Osteoblast (primary cell): ENCODE data around the gene INHBB. TPM values are rescaled to one million over a fixed set of nuclear protein-coding genes. Genes with fewer than 3 reads are reported as not detected.

ENCODE experiments used
- DNase-seq: peaks from one replicate; pipeline ENCODE4 v3.0.0; 2011; ENCODE audit warnings: low spot score, mixed read lengths; ENCODE audit not compliant: insufficient read length; ENCODE audit errors: missing footprints
- H2AFZ ChIP-seq: 2 replicates; pipeline ENCODE4 v1.6.0; 2011; ENCODE audit warnings: mild to moderate bottlenecking, low read length
- H3K27ac ChIP-seq: 2 replicates; pipeline ENCODE4 v1.5.1; 2011; ENCODE audit warnings: mild to moderate bottlenecking, low read depth, low read length, moderate library complexity
- H3K27me3 ChIP-seq: 2 replicates; pipeline ENCODE4 v1.6.0; 2012; ENCODE audit warnings: mild to moderate bottlenecking, control low read depth, inconsistent platforms, low read length, moderate library complexity; ENCODE audit not compliant: insufficient read depth
- H3K36me3 ChIP-seq: 2 replicates; pipeline ENCODE4 v1.5.1; 2011; ENCODE audit warnings: mild to moderate bottlenecking, low read length, control low read depth, moderate library complexity; ENCODE audit not compliant: insufficient read depth
- H3K4me1 ChIP-seq: 2 replicates; pipeline ENCODE4 v1.5.1; 2011; ENCODE audit warnings: mild to moderate bottlenecking, low read length, control low read depth, moderate library complexity; ENCODE audit not compliant: insufficient read depth
- H3K4me2 ChIP-seq: 2 replicates; pipeline ENCODE4 v1.6.0; 2011; ENCODE audit warnings: mild to moderate bottlenecking, low read length; ENCODE audit not compliant: insufficient read depth
- H3K4me3 ChIP-seq: fragments of 200-600 bp; sonication (generic); 3 replicates; pipeline ENCODE4 v1.5.1; 2012; ENCODE audit warnings: mild to moderate bottlenecking, low read length, inconsistent platforms; ENCODE audit not compliant: insufficient read depth
- H3K79me2 ChIP-seq: 2 replicates; pipeline ENCODE4 v1.6.0; 2012; ENCODE audit warnings: mild to moderate bottlenecking, low read length, control low read depth, inconsistent platforms; ENCODE audit not compliant: insufficient read depth
- H3K9me3 ChIP-seq: 2 replicates; pipeline ENCODE4 v1.5.1; 2011; ENCODE audit warnings: low read depth, low read length, control low read depth
- H4K20me1 ChIP-seq: 2 replicates; pipeline ENCODE4 v1.6.0; 2012; ENCODE audit warnings: mild to moderate bottlenecking, low read length, control low read depth; ENCODE audit not compliant: insufficient read depth
- CTCF ChIP-seq: IDR thresholded peaks from 2 replicates; pipeline ENCODE4 v1.5.1; 2011; ENCODE audit warnings: mild to moderate bottlenecking, low read depth, low read length, moderate library complexity; ENCODE audit errors: extremely low read depth
- total RNA-seq: library from RNA; depleted of rRNA; stranded (reverse); fragments of >200 nt; gene quantifications from 2 replicates; pipeline ENCODE4 v1.2.3, GENCODE V29; 2012

INHBB gene
- total RNA-seq, 1 donor: under 0.01 TPM

DNA sequence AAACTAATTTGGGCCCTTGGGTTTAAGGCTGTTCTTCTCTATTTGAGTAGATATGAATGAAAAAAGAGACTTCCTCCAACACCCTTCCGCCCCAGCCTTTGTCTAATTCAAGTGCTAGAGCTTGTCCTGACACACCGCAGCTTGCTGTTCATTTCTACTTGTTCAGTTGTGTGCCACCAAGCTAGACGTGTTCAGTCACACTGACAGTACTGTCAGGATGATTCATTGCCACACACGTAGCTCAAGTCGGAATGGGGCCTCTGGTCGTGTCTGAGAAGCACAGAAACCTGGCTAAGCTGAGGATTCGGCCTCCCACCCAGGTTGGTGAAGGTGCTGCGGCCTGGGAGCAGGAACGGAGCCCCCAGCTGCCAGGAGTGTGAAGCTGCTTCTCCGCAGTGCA, 45.6 kb upstream of the INHBB start:
- no peak for DNase-seq
- Histone ChIP-seq H3K36me3 (peaks cover 31% of the 10 kb centered on the region), H3K27ac (no peak overlapping the region), H3K4me2 (no peak overlapping the region), H3K27me3 (no peaks in the 10 kb centered on the region), H3K4me1 (peaks cover 5% of the 10 kb centered on the region), H3K4me3 (no peak overlapping the region), H3K79me2 (no peaks in the 10 kb centered on the region), H2AFZ (no peak overlapping the region), H3K9me3 (no peaks in the 10 kb centered on the region), H4K20me1 (no peaks in the 10 kb centered on the region)
- no peak for TF ChIP-seq CTCF

DNA sequence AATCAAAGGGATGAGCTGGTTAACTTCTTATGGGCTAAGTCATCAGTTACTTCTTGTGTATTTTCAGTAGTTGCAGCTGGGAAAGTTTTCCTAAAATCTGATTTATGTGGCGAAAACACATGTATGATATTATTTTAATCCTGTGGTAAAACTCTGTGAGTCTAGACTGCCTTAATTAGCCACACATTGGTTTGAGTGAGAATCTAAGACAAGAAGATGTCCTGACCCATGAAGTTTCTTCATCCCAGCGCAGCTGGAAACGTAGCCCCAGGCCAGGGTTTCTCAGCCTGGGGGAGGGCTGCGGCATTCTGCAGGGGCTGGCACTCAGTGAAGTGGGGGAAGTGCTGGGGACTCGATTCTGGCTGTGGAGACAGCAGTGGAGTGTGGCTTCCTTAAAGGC, 44.7 kb upstream of the INHBB start:
- H3K4me1 ChIP-seq: peaks cover 5% of the 10 kb centered on the region
- no peaks in the 10 kb centered on the region for H3K27me3 ChIP-seq
- no peak overlapping the region for H3K27ac ChIP-seq
- no peak overlapping the region for H3K4me3 ChIP-seq
- H3K36me3 ChIP-seq: peaks cover 25% of the 10 kb centered on the region
- DNase-seq: no peak
- H3K4me2 ChIP-seq: no peak overlapping the region
- H2AFZ ChIP-seq: no peak overlapping the region
- H4K20me1 ChIP-seq: no peaks in the 10 kb centered on the region
- no peak for TF ChIP-seq CTCF
- no peaks in the 10 kb centered on the region for H3K9me3 ChIP-seq
- no peaks in the 10 kb centered on the region for H3K79me2 ChIP-seq

DNA sequence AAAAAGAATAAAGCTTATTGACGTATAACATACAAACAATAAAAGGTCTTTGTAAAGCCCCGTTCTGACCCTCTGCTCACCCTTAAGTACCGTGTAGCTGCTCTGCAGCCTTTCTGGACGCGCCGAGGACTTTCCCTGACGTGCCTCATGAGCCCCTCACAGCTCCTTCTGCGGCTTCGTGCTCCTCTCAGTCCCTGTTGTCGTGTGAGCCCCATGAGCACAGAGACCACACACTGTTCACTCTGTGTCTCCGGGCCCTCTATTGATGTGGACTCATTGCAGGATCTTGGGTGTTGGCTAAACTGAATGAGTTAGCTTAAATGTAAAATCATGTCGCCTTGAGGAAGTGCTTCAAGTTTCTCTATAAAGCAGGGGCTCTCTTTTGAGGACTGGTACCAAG, 43.6 kb upstream of the INHBB start:
- Histone ChIP-seq H4K20me1 (no peaks in the 10 kb centered on the region), H3K79me2 (no peaks in the 10 kb centered on the region), H3K36me3 (peaks cover 22% of the 10 kb centered on the region), H3K4me2 (no peak overlapping the region), H3K27me3 (no peaks in the 10 kb centered on the region), H3K9me3 (no peaks in the 10 kb centered on the region), H3K4me1 (peaks cover 5% of the 10 kb centered on the region), H3K4me3 (no peak overlapping the region), H2AFZ (no peak overlapping the region), H3K27ac (no peak overlapping the region)
- DNase-seq: no peak
- TF ChIP-seq CTCF: no peak

- no peak for DNase-seq
- Histone ChIP-seq H3K79me2 (no peaks in the 10 kb centered on the region), H3K27ac (no peak overlapping the region), H4K20me1 (no peaks in the 10 kb centered on the region), H3K36me3 (peaks cover 20% of the 10 kb centered on the region), H3K27me3 (no peaks in the 10 kb centered on the region), H3K4me1 (no peaks in the 10 kb centered on the region), H3K4me3 (no peak overlapping the region), H2AFZ (no peak overlapping the region), H3K9me3 (no peaks in the 10 kb centered on the region), H3K4me2 (no peak overlapping the region)
- no peak for TF ChIP-seq CTCF
Measured at GRCh38 chr2:120303177-120303576, 42.8 kb upstream of the INHBB start.
